GM23338 (cell line): ENCODE measurements around the gene FMNL1.

ENCODE experiments used
- CREB1 ChIP-seq: fragments of 250-450 bp; sonication (Bioruptor Pico); IDR thresholded peaks from 2 replicates; pipeline ENCODE4 v1.5.0; 2020; ENCODE audit warnings: low read depth, mild to moderate bottlenecking, moderate library complexity
- CTCF ChIP-seq, 2 experiments: fragments of 200-600 bp in 1 of 2; sonication (generic) in 1 of 2; conservative IDR thresholded peaks; 2 replicates each; pipeline versions ENCODE4 v1.5.1 to v1.6.1; 2016 to 2017; ENCODE audit warnings: antibody characterized with exemption in 2 of 2, low read depth in 2 of 2, mild to moderate bottlenecking in 2 of 2, moderate library complexity in 1 of 2
- ETS1 ChIP-seq: IDR thresholded peaks from 2 replicates; pipeline ENCODE4 v1.6.1; 2016; ENCODE audit warnings: antibody characterized with exemption
- EZH2 ChIP-seq: fragments of 200-600 bp; sonication (generic); IDR thresholded peaks from one replicate; pipeline ENCODE4 v1.8.0; 2017; ENCODE audit warnings: antibody characterized with exemption, mild to moderate bottlenecking, low read depth; ENCODE audit not compliant: unreplicated experiment
- EZH2phosphoT487 ChIP-seq: fragments of 200-600 bp; sonication (generic); IDR thresholded peaks from one replicate; pipeline ENCODE4 v1.8.1; 2018; ENCODE audit warnings: antibody characterized with exemption; ENCODE audit not compliant: unreplicated experiment
- JUNB ChIP-seq: IDR thresholded peaks from one replicate; pipeline ENCODE4 v1.6.1; 2016; ENCODE audit warnings: antibody characterized with exemption; ENCODE audit not compliant: unreplicated experiment
- NANOG ChIP-seq: IDR thresholded peaks from 2 replicates; pipeline ENCODE4 v1.6.1; 2016; ENCODE audit warnings: antibody characterized with exemption, borderline replicate concordance
- POLR2AphosphoS5 ChIP-seq: IDR thresholded peaks from 2 replicates; pipeline ENCODE4 v1.6.1; 2016; ENCODE audit warnings: antibody characterized with exemption, low read depth
- REST ChIP-seq: IDR thresholded peaks from one replicate; pipeline ENCODE4 v1.6.1; 2018; ENCODE audit warnings: antibody characterized with exemption; ENCODE audit not compliant: unreplicated experiment
- STAT1 ChIP-seq: IDR thresholded peaks from one replicate; pipeline ENCODE4 v1.6.1; 2016; ENCODE audit warnings: antibody characterized with exemption; ENCODE audit not compliant: unreplicated experiment

- TF ChIP-seq CTCF (conservative IDR thresholded peaks at IDR 0.05; ENCODE audit: low read depth in 2 of 2) (no peak), EZH2 (no peak), CREB1 (no peak), EZH2phosphoT487 (no peak), JUNB (no peak), POLR2AphosphoS5 (no peak), REST (no peak), ETS1 (no peak), NANOG (no peak), STAT1 (no peak)
Observed at GRCh38 chr17:45237686-45238085, 16.0 kb downstream of the FMNL1 start.
